Ovary (tissue), 9 donors: ENCODE measurements around the gene TNIP1. TPM values are rescaled to one million over a fixed set of nuclear protein-coding genes. Genes with fewer than 3 reads are reported as not detected.

ENCODE experiments used
- DNase-seq, 5 donors: peaks; one replicate each; pipeline ENCODE4 v3.0.0-alpha.2; 2019 to 2020
- H3K27ac ChIP-seq, 2 donors: fragments of 200-600 bp; one replicate each; pipeline versions ENCODE4 v1.5.1 to v1.8.0; 2019 to 2022
- H3K27me3 ChIP-seq: fragments of 200-600 bp; one replicate; pipeline ENCODE4 v1.8.0; 2022
- H3K36me3 ChIP-seq: fragments of 200-600 bp; sonication (generic); one replicate; pipeline ENCODE4 v1.5.1; 2019
- H3K4me1 ChIP-seq: one replicate; pipeline ENCODE4 v1.8.1; 2013; ENCODE audit warnings: mild to moderate bottlenecking, moderate library complexity; ENCODE audit not compliant: insufficient read depth
- H3K4me3 ChIP-seq: fragments of 200-600 bp; sonication (generic); one replicate; pipeline ENCODE4 v1.5.1; 2017
- H3K9me3 ChIP-seq, 2 donors: fragments of 200-600 bp in 1 of 2; sonication (generic) in 1 of 2; one replicate each; pipeline versions ENCODE4 v1.5.1 to v1.8.1; 2013 to 2019; ENCODE audit warnings: mild to moderate bottlenecking in 1 of 2, moderate library complexity in 1 of 2
- EP300 ChIP-seq: sonication (generic); formaldehyde crosslinking; IDR thresholded peaks from one replicate; pipeline ENCODE4 v1.6.1; 2017; ENCODE audit warnings: antibody characterized with exemption
- POLR2A ChIP-seq: fragments of 450-650 bp; IDR thresholded peaks from one replicate; pipeline ENCODE4 v1.6.1; 2017; ENCODE audit warnings: antibody characterized with exemption, mild to moderate bottlenecking, moderate library complexity
- WGBS, 3 donors: extraction: QIAGEN DNeasy Blood & Tissue Kit in 1 of 3; methylation state at CpG; one replicate each; pipeline versions ENCODE4 v1.1.5 to v1.1.7; 2013 to 2017; 5-methylcytosine and 5-hydroxymethylcytosine counted together
- intact Hi-C, 4 donors: fragments of 100-400 bp; cut with DNase I; formaldehyde crosslinking; loops; one replicate each; pipeline versions ENCODE4 v1.11.0 to v1.15.1; 2022 to 2023
- polyA plus RNA-seq, 2 donors: library from polyadenylated mRNA; stranded (reverse); fragments of 200-250 nt in 1 of 2; fragments of 350-450 nt in 1 of 2; fragmentation: Illumina TruSeq in 1 of 2; extraction: RNeasy Lipid Tissue Mini Kit (QIAGEN cat#74804) in 1 of 2; gene quantifications; one replicate each; pipeline ENCODE4 v1.2.3, GENCODE V29; 2013 to 2014
- total RNA-seq, 7 donors: library from RNA; depleted of rRNA in 2 of 7; stranded (reverse); fragments of >200 nt in 2 of 7; fragmentation: NEBNext Ultra II Directional in 3 of 7; extraction: Animal tissue kit (Norgen Biotek cat#: 25700) in 3 of 7; gene quantifications; one replicate each; pipeline versions ENCODE4 v1.1.0 to v1.2.4, GENCODE V29; 2016 to 2023
- TF ChIP-seq, protein P1 (sequence below), 3 donors: fragments of 450-650 bp in 2 of 3; fragments of 200-600 bp in 1 of 3; IDR thresholded peaks; one replicate each; pipeline versions ENCODE4 v1.5.1 to v1.8.0; 2016 to 2022; ENCODE audit warnings: antibody characterized with exemption in 3 of 3, mild to moderate bottlenecking in 1 of 3
- donor health status: DM: no; HTN: no; CAD: no; lungs with moderate emphysema.
- donor health status: DM: no; HTN: no; CAD: no.
- donor health status: Bipolar disorder and iron deficiency.
- donor health status: DM: yes; HTN: yes; CAD: no.
- donor health status: DM: no; HTN: no; CAD: no.
- donor health status: DM: yes; HTN: yes; CAD: no.

TNIP1 gene
- total and polyA plus RNA-seq, 9 donors: 39.4 to 89.7 (median 60.6) TPM

GRCh38 chr5:150992705-150993104 is 88.1 kb downstream of the TNIP1 start:
- H3K36me3 ChIP-seq: no peaks in the 10 kb centered on the region
- no peak overlapping the region for H3K4me3 ChIP-seq
- TF ChIP-seq EP300 (no peak), POLR2A (no peak)
- TF ChIP-seq, protein P1, sequence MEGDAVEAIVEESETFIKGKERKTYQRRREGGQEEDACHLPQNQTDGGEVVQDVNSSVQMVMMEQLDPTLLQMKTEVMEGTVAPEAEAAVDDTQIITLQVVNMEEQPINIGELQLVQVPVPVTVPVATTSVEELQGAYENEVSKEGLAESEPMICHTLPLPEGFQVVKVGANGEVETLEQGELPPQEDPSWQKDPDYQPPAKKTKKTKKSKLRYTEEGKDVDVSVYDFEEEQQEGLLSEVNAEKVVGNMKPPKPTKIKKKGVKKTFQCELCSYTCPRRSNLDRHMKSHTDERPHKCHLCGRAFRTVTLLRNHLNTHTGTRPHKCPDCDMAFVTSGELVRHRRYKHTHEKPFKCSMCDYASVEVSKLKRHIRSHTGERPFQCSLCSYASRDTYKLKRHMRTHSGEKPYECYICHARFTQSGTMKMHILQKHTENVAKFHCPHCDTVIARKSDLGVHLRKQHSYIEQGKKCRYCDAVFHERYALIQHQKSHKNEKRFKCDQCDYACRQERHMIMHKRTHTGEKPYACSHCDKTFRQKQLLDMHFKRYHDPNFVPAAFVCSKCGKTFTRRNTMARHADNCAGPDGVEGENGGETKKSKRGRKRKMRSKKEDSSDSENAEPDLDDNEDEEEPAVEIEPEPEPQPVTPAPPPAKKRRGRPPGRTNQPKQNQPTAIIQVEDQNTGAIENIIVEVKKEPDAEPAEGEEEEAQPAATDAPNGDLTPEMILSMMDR (IDR thresholded peaks at IDR 0.05): no peak
- no peak for DNase-seq
- intact Hi-C loops: no loop called here
- H3K4me1 ChIP-seq: no peaks in the 10 kb centered on the region
- H3K27me3 ChIP-seq: no peaks in the 10 kb centered on the region
- no peaks in the 10 kb centered on the region for H3K9me3 ChIP-seq
- WGBS, 3 donors: 94 to 98% (median 97%) methylated on average over 6 of the region's 6 CpGs
- H3K27ac ChIP-seq: no peak overlapping the region

DNA sequence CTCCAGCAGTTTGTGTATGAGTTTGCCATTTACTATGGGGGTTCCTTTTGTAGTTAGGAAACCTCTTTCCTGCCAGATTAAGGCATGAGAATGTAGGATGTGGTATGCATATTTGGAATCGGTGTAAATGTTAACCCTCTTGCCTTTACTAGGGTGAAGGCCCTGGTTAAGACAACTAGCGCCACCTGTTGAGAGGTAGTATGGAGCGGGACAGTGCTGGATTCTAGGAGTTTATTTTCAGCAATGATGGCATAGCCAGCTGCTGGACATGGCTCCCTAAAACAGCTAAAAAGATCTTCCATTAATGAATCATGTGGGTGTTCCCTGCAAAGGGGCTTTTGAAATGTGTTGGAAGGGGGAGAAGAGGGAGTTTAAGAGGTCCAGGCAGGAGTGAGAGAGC is 91.1 kb downstream of the TNIP1 start:
- no peak for DNase-seq

GRCh38 chr5:150987746-150988145 is 93.1 kb downstream of the TNIP1 start:
- WGBS, 3 donors: 87 to 96% (median 89%) methylated on average over 3 of the region's 3 CpGs
- DNase-seq: no peak
- H3K36me3 ChIP-seq: no peaks in the 10 kb centered on the region
- H3K4me3 ChIP-seq: no peak overlapping the region
- TF ChIP-seq POLR2A (no peak), EP300 (no peak)
- TF ChIP-seq, protein P1 (IDR thresholded peaks at IDR 0.05): no peak
- H3K27me3 ChIP-seq: no peaks in the 10 kb centered on the region
- H3K9me3 ChIP-seq: no peaks in the 10 kb centered on the region
- intact Hi-C loops: no loop called here
- no peaks in the 10 kb centered on the region for H3K4me1 ChIP-seq
- H3K27ac ChIP-seq: no peak overlapping the region

More for the DNA sequence above, 91.1 kb downstream of the TNIP1 start:
- no peak overlapping the region for H3K27ac ChIP-seq
- H3K27me3 ChIP-seq: no peaks in the 10 kb centered on the region
- no peaks in the 10 kb centered on the region for H3K9me3 ChIP-seq
- WGBS, 3 donors: 79 to 86% (median 83%) methylated on average over 3 of the region's 3 CpGs
- no peak overlapping the region for H3K4me3 ChIP-seq
- TF ChIP-seq, protein P1 (IDR thresholded peaks at IDR 0.05): no peak
- TF ChIP-seq POLR2A (no peak), EP300 (no peak)
- intact Hi-C loops: no loop called here
- no peaks in the 10 kb centered on the region for H3K4me1 ChIP-seq
- no peaks in the 10 kb centered on the region for H3K36me3 ChIP-seq

Other genes starting within 250 kb of the TNIP1 start
- not detected for gene IRGM, start 234.5 kb downstream of the TNIP1 start, total RNA-seq
- under 1 TPM in 1 of 2 donors, not detected in 1; 0.12 TPM for gene IRGM, start 234.5 kb downstream of the TNIP1 start, polyA plus RNA-seq
- gene ZNF300, start 176.1 kb downstream of the TNIP1 start, total RNA-seq: 10 to 100 TPM in 1 of 7 donors, 1 to 10 TPM in 6; 5.9 to 10.0 (median 8.4) TPM
- gene ZNF300, start 176.1 kb downstream of the TNIP1 start, polyA plus RNA-seq: 1 to 10 TPM; 5.8 to 7.1 TPM
- gene GPX3, start 60.4 kb downstream of the TNIP1 start, total RNA-seq: 100 to 1,000 TPM; 110 to 380 (median 269) TPM
- 100 to 1,000 TPM; 635 to 827 TPM for gene GPX3, start 60.4 kb downstream of the TNIP1 start, polyA plus RNA-seq
- 100 to 1,000 TPM; 117 to 346 (median 225) TPM for gene ANXA6, start 76.7 kb upstream of the TNIP1 start, total RNA-seq
- 100 to 1,000 TPM; 183 to 541 TPM for gene ANXA6, start 76.7 kb upstream of the TNIP1 start, polyA plus RNA-seq
- gene CCDC69, start 143.1 kb upstream of the TNIP1 start, total RNA-seq: 10 to 100 TPM; 22.6 to 60.1 (median 37.3) TPM
- gene CCDC69, start 143.1 kb upstream of the TNIP1 start, polyA plus RNA-seq: 100 to 1,000 TPM in 1 of 2 donors, 10 to 100 TPM in 1; 27.8 to 158 TPM
- 10 to 100 TPM; 14.7 to 38.5 (median 28.6) TPM for gene GM2A, start 172.2 kb upstream of the TNIP1 start, total RNA-seq
- 10 to 100 TPM; 18.5 to 52.8 TPM for gene GM2A, start 172.2 kb upstream of the TNIP1 start, polyA plus RNA-seq
- not detected for gene SLC36A3, start 222.7 kb upstream of the TNIP1 start, total RNA-seq
- gene SLC36A3, start 222.7 kb upstream of the TNIP1 start, polyA plus RNA-seq: not detected